ENCODE results near the gene LITAFD.

LITAFD gene

GRCh38 chr16:8929086-8929748 lies 47.1 kb downstream of the LITAFD start:
- Histone ChIP-seq H3K27me3 (no peaks in the 10 kb centered on the region), H3K4me3 (no peak overlapping the region), H3K36me3 (peaks cover 56 to 65% (median 60%) of the 10 kb centered on the region in 11 experiments), H3K4me2 (peak overlapping the region; percentile 35 to 74 (median 59); a peak in 21 of 22 replicates), H3K9me3 (replicated peaks in 1 of 11) (no peaks in the 10 kb centered on the region), H3K9ac (no peak overlapping the region; a peak in 1 of 22 replicates), H4K20me1 (peaks cover 100% of the 10 kb centered on the region in 11 experiments), H3K27ac (peak overlapping the region in 1 of 11 experiments; percentile 26; a peak in 1 of 22 replicates), H3K4me1 (peaks cover 30 to 66% (median 42%) of the 10 kb centered on the region in 10 experiments)
- TF ChIP-seq Cebpa-rat (IDR thresholded peaks at IDR 0.05), result no peak

- H3K4me2 ChIP-seq, result peak overlapping the region in 4 of 11 experiments; percentile 5 to 18 (median 14); a peak in 3 of 22 replicates
- H4K20me1 ChIP-seq, result peaks cover 100% of the 10 kb centered on the region in 11 experiments
- H3K27ac ChIP-seq, result no peak overlapping the region
- TF ChIP-seq Cebpa-rat (IDR thresholded peaks at IDR 0.05), result no peak
- peaks cover 34 to 77% (median 49%) of the 10 kb centered on the region in 10 experiments for H3K4me1 ChIP-seq
- H3K9ac ChIP-seq, result no peak overlapping the region
- H3K27me3 ChIP-seq, result no peaks in the 10 kb centered on the region
- H3K4me3 ChIP-seq, result no peak overlapping the region
- H3K9me3 ChIP-seq (replicated peaks in 1 of 11), result no peaks in the 10 kb centered on the region
- peaks cover 32 to 39% (median 34%) of the 10 kb centered on the region in 11 experiments for H3K36me3 ChIP-seq
Observed at GRCh38 chr16:8931859-8932258, 49.7 kb downstream of the LITAFD start.

- H3K4me1 ChIP-seq, result peaks cover 25 to 73% (median 47%) of the 10 kb centered on the region in 10 experiments
- no peaks in the 10 kb centered on the region for H3K27me3 ChIP-seq
- no peak overlapping the region for H3K9ac ChIP-seq
- no peak overlapping the region for H3K4me2 ChIP-seq
- no peak overlapping the region for H3K4me3 ChIP-seq
- peaks cover 100% of the 10 kb centered on the region in 11 experiments for H4K20me1 ChIP-seq
- no peaks in the 10 kb centered on the region for H3K9me3 ChIP-seq (replicated peaks in 1 of 11)
- H3K27ac ChIP-seq, result no peak overlapping the region
- no peak for TF ChIP-seq Cebpa-rat (IDR thresholded peaks at IDR 0.05)
- H3K36me3 ChIP-seq, result peaks cover 6 to 11% (median 7%) of the 10 kb centered on the region in 11 experiments
Observed at GRCh38 chr16:8934601-8935000, 52.5 kb downstream of the LITAFD start.

All from BLaER1 treated with 17β-estradiol and CSF1 and Interleukin-3, amounts not matched to agents 10 nM and 100 nM (cell line).